Superior temporal gyrus (tissue), 1 donor: ENCODE data around the gene RNF41.
"Not testable (repeated sequence)": the region's sequence is repeated elsewhere in the genome, so short reads cannot be mapped to it uniquely, and the experiment has no call there.

Experiments
- DNase-seq: peaks from one replicate; pipeline ENCODE4 v3.0.0-alpha.2; 2016; ENCODE audit errors: extremely low spot score

Gene RNF41

DNA sequence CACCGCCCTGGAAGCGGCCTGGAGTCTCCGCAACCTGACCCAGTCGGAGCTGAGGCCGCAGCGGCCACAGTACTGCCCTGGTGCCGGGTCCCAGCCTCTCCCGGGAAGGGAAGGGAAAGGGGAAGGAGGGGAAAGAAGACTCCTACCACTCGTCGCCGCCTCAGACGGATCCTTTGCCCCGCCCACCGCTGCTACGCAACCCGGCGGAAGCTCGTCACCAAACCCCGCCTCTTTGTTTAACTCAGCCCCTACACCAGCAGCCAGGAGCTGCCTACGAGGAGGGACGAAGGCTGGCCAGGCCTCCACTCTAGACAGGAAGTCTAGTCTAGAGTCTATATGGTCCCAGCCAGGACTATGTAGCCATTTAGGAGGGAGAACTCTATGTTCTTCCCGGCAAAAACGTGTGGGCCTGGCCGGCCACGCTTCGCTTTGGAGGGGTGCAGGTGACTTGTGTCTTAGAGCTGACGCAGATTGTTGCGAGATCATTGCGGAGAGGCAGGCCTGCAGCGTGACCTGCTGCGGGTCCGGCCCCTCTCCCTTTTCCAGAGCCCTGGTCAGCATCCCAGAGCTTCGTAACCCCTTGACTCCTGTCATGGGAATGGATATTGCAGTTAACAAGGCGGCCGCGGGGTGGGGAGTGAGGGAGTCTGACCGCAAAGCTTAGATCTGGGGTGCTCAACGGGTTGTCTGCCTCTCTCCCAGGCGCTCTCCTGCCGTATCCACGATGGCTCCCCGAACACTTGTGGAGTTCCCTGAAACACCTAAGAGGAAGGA lies at the start of gene RNF41:
Gene RNF41 (minus strand): TSS at position 166 of the 774 bp plus-strand sequence. CDS start 7,875 bp downstream, outside the sequence.
- DNase-seq, result peak; percentile 99

- peak; percentile 28 for DNase-seq
Measured at GRCh38 chr12:56271031-56271430, 49.3 kb upstream of the RNF41 start.

DNA sequence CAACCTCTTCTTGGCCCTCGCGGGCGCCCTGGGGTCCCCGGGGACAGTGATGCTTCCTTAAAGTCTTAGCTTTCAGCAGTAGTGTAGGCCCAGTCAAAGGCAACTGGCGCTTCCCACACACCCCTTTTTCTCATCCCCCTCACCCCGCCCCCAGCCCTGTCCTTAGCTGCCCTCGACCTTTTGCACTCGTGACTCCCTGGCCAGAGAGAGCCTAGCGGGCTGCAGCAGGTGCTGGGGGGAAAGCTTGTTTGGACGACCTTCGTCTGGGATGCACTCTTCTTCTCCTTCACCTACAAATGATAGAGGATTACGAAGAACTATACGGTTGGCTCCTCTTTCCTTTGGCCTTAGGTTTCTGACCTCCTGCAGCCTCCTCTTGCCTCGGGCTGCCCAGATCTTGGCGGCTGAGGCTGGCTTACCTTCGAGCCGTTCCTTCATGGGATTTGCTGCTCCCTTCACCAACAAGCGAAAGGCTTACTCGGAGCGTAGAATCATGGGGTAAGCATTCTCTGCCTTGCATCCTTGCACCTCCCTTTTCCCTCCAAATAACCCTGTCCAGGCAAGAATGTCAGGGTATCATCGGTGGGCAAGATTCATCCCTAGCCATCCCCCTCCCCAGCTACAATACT lies 45.8 kb upstream of the RNF41 start:
- DNase-seq, result no peak

- peak; percentile 87 for DNase-seq
Measured at GRCh38 chr12:56266693-56267442, 45.1 kb upstream of the RNF41 start, which contains the start of gene COQ10A. COQ10A (plus strand) TSS chr12:56266942; CDS start chr12:56267119, 177 bp downstream.

DNA sequence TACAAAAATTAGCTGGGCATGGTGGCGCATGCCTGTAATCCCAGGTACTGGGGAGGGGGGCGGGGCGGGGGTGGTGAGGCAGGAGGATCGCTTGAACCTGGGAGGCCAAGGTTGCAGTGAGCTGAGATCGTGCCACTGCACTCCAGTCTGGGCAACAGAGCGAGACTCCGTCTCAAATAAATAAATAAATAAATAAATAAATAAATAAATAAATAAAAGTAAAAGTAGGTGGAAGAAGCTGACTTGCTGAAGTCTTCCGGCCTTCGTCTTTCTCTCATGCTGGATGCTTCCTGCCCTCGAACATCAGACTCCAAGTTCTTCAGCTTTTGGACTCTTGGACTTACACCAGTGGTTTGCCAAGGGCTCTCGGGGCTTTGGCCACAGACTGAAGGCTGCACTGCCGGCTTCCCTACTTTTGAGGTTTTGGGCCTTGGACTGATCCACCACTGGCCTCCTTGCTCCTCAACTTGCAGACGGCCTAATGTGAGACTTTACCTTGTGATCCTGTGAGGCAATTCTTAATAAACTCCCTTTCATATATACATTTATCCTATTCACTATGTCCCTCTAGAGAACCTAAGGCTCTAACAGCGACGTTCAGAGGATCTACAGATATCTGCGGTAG lies 44.5 kb upstream of the RNF41 start:
- DNase-seq, result not testable (repeated sequence)

DNA sequence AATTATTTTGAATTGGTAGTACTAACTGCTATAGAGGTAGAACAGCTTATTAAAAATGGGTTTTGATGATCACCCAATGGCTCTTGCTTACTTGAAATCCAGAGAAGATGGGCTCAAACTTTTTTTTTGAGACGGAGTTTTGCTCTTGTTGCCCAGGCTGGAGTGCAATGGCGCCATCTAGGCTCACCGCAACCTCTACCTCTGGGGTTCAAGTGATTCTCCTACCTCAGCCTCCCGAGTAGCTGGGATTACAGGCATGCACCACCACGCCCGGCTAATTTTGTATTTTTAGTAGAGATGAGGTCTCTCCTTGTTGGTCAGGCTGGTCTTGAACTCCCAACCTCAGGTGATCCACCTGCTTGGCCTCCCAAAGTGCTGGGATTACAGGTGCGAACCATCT lies 41.2 kb upstream of the RNF41 start:
- DNase-seq, result not testable (repeated sequence)

DNA sequence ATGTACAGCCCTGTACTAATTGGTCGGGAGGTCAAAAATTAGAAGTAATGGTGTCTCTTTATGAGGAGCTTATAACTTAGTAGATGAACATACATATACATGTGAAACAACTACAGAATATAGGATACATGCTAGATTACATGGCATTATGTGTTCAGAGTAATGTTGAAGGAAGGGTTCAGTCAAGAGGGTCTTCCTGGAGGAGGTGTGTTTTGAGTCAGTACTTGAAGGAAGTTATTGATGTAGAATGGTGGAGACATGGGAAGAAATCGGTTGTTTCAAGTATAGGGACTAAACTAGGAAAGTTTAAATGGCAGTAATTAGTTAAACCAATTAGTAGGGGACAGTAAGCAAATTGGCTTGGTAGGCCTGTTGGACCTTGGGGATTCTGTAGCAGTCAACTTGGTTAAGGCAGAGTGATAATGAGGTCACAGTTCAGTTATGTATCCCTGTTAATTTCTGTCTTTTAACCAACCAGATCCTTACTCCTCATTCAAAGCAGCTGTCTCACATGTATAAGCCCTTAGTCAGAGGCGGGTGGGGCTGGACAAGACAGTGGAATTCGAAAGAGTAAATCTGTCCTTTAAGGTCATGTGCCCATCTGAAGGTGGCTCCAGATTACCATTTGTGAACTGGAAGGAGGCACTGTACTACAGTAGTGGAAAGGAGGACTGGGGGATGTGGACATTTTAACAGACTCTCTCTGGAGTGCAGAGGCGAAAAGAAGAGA lies 39.9 kb upstream of the RNF41 start:
- no peak for DNase-seq

- no peak for DNase-seq
Measured at GRCh38 chr12:56260921-56261320, 39.2 kb upstream of the RNF41 start.

- DNase-seq, result no peak
Measured at GRCh38 chr12:56260380-56260779, 38.7 kb upstream of the RNF41 start.

GRCh38 chr12:56258820-56259183 lies 37.1 kb upstream of the RNF41 start:
- DNase-seq, result no peak

DNA sequence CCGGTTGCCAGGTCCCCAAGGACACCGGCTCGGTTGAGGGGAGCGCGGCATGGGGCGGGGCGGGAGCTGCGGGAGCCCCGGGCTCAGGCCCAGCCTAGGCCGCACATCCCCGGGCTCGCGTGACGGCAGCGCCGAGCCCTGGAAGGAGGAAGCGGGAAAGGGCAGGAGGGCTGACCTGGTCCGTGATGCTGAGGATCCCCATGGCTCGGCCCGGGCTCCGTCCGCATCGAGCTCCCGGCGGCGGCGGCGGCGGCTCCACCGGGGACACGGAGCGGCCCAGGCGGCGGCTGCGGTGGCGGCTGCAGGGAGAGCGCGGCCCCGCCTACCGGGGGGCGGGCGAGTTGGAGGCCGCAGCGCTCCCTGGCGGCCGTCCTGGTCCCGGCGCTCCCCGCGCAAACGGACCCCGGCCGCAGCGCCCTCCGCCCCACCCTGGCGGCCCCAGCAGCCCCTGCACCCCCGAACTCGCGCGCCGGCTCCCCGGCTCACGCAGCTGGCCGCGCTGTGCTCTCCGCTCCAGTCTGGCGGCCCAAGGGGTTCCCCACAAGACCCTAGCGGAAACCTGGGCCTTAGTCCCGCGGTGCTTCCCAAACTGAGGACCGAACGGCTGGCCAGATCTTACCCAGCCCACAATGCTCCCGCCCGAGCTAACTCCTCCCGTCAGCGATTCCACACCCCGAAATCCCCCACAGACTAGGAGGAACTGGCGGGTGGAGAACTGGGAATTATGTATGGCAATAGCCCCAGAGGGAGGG lies 36.5 kb upstream of the RNF41 start, which contains the start of gene ANKRD52:
Gene ANKRD52 (minus strand): TSS at position 317 of the 752 bp plus-strand sequence. CDS start 115 bp downstream, at position 202.
- DNase-seq, result peak; percentile 80

GRCh38 chr12:56257491-56258067 lies 35.9 kb upstream of the RNF41 start:
- DNase-seq, result no peak

DNA sequence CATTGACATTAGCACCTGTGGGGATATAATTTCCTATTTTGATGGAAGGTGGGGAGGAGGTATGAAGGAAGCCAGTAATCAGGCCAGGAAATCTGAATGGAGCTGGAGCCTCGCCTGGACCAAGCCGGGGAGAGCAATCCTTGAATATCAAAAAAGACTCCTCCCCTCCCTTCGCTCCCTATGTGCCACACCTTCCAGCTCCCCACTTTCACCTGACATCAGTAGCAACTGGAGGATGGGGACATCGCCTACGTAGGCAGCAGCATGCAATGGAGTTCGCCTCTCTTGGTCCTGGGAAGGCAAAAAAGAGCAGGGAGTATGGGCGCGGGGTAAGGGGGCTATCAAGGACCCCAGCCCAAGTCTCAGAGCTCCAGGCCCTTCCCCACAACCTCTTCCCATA lies 35.3 kb upstream of the RNF41 start:
- DNase-seq, result no peak

DNA sequence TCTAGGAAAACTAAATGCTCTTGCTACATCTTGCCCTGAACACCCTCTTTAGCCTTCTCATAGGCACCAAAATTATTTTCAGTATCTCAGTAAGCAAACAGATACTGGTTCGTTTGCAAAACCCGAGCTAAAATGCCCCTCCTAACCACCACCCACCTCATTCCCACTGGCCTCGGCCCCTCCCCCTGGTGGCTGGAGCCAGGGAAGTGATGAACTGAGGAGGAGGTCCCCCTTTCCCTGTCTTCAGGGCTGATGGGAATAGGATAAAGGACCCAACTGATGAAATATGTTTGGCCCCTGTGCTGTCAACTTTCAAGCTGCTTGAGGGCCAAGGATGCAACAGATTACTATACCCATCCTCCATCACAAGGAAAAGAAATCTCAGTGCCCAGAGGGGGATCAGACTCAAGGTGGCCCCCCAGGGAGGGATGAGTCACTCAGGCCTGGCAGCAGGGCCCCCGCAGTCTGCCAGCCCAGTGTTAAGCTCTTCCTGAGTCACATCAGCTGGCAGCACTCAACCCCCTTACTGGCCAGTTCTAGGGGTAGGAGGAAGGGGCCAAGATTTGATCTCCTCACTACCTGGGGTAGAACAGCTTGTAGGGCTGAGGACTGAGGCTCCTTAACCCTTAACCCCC lies 34.7 kb upstream of the RNF41 start:
- no peak for DNase-seq

GRCh38 chr12:56255671-56256070 lies 33.9 kb upstream of the RNF41 start:
- DNase-seq, result no peak

- DNase-seq, result no peak
Measured at GRCh38 chr12:56253091-56253490, 31.4 kb upstream of the RNF41 start.

GRCh38 chr12:56252649-56253048 lies 30.9 kb upstream of the RNF41 start:
- no peak for DNase-seq

GRCh38 chr12:56248711-56249110 lies 27.0 kb upstream of the RNF41 start:
- no peak for DNase-seq

- DNase-seq, result no peak
Measured at GRCh38 chr12:56247923-56248322, 26.2 kb upstream of the RNF41 start.

DNA sequence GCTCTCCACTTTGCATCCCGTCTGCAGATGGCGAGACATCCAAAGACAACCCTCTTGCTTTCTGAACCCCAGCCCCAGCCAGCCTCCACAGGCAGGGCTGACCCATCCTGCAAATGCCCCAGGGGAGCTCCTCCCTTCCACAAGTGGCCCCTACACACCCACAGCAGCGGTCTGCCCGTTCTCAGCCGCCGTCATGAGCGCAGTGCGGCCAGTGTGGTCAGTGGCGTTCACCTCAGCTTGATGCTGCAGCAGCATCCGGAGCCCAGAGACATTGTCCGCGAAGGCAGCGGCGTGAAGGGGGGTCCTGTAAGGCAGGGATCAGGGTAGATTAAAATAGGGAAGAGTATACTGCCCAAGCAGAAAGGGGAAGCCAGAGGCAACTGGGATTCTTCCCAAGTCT lies 22.8 kb upstream of the RNF41 start:
- DNase-seq, result no peak
